HG03060 (cell line): Measurements from ENCODE around the gene CDCP2.
A peak's percentile ranks its signal among the peaks of the same experiment; 100 is the strongest.

ENCODE experiments used
- ATAC-seq: cut with Tn5 transposase; IDR thresholded peaks from one replicate; pipeline ENCODE4 v1.9.1; 2021; ENCODE audit warnings: low read depth, moderate number of reproducible peaks; ENCODE audit not compliant: unreplicated experiment

Gene CDCP2

DNA sequence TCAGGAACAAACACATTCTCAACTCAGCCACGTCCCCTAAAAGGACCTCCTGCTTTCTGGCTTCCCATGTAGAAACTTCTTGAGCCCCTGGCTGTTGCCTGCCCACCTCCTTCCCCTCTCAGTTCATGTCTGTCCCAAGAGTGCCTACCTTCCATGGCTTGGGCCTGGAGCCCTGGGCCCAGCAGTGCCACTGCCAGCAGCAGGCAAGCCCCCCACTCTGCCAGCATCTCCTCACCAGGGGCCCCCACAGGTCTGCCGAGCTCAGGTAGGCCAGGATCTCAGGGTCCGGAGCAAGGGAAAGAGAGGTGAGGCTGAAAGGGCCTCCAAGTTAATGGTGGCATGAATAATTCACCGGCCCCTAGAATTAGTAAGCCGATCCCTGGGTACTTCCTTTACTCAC is at the start of gene CDCP2:
TSS of gene CDCP2 (minus strand) at position 305 of the 400 bp plus-strand sequence. CDS start at position 227, 78 bp downstream.
- no peak for ATAC-seq

GRCh38 chr1:54200519-54200997 is 47.8 kb upstream of the CDCP2 start:
- ATAC-seq: no peak

GRCh38 chr1:54199765-54200518 is 47.1 kb upstream of the CDCP2 start, which contains the start of the genes CYB5RL and MRPL37:
CYB5RL (minus strand) TSS chr1:54200030; CDS start chr1:54195616, 4,414 bp downstream.
MRPL37 (plus strand) TSS chr1:54200167; CDS start chr1:54200244, 77 bp downstream.
- ATAC-seq: peak; percentile 82

GRCh38 chr1:54199151-54199764 is 46.5 kb upstream of the CDCP2 start:
- peak; percentile 2 for ATAC-seq

- no peak for ATAC-seq
These were observed 40.7 kb upstream of the CDCP2 start for GRCh38 chr1:54193453-54193852.

DNA sequence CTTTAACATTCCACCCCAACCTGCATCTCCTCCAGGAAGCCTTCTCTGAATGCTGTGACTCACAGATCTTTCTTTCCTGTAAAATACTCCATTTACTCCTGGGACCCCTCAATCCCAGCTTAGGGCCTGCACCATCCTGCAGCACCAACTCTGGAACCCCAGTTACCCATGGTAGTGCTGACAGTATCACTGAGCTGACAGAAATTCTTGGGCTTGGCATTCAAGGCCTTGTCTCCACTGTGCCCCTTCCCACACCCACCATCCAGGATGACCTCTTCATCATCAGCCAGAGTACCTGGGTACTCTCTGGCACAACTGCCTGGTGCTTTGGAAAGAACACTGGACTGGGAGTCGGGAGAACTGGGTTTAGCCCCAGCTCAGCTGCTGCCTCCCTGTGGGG is 38.7 kb upstream of the CDCP2 start:
- no peak for ATAC-seq

DNA sequence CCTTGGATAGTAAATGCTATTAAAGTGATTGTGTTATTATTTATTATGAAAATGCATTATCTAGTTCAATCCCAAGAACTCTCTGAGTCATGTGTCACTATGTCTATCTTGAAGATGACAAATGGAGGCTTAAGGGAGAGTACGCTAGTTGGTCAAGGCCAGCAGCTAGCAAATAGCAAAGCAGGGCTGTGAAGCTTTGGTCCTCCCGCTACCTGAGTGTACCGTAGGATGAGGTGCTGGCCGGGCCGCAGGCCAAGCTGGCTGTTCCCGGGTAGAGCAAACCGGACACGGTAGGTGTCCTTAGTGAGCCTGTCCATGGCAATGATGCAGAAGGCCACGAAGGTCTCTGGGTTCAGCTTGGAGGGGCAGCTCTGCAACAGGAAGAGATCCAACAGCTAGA is 37.7 kb upstream of the CDCP2 start:
- ATAC-seq: no peak

DNA sequence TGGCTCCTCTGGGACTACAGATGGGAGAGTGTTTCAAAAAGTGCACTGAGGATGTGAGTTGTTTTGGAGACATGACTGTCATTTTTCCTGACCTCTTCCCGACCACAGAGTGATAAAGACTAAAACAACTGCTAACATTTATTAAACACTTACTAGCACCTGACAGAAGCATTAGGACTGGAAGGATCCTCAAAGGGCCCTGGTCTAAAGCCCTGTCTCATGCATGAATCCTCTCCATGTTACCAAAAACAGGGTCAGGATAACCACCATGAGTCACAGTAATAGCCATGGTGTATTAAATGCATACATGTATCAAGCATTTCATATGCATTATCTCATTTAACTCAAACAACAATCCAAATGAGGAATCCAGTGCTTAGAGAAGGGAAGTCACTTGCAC is 35.5 kb upstream of the CDCP2 start:
- no peak for ATAC-seq

DNA sequence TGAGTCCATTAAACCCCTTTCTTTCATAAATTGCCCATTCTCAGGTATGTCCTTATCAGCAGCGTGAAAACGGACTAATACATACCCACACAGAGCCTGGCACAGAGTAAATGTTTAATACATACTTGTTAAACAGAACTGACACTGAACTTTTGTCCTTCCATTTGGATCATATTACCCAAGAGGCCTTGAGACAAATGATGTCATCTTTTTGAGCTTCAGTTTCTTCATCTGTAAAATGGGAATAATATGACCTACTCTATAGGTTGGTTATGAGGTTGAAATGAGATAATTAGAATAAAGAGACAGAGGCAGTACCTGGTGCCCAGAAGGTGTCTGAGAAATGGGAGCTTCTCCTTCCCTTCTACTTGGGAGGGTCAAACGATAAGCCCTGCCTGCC is 33.3 kb upstream of the CDCP2 start:
- ATAC-seq: no peak

DNA sequence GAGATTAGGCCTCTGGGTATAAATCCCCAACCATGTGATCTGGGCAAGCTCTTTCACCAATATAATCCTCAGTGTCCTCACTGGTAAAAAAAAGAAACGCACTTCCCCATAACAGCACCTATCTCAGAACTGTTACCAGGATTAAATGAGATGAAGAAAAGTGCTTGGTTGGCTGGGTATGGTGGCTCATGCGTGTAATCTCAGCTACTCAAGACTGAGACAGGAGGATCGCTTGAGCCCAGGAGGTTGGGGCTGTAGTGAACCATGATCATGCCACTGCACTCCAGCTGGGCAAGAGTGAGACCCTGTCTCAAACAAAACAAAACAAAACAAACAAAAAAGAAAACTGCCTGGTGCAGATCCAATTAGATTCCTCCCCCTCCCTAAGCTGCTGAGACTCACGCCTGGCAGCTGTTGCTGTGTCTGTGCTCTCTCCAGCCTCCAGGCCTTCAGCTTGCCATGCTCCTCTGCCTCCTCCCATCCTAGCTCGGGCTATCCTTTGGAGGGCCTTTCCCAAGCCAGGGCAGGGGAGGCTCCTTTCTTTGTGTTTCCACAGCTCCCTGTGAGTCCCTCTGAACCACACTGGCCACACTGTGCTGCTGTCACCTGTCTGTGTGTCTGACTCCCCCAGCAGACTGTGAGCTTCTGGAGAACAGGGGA is 28.0 kb upstream of the CDCP2 start:
- ATAC-seq: no peak

DNA sequence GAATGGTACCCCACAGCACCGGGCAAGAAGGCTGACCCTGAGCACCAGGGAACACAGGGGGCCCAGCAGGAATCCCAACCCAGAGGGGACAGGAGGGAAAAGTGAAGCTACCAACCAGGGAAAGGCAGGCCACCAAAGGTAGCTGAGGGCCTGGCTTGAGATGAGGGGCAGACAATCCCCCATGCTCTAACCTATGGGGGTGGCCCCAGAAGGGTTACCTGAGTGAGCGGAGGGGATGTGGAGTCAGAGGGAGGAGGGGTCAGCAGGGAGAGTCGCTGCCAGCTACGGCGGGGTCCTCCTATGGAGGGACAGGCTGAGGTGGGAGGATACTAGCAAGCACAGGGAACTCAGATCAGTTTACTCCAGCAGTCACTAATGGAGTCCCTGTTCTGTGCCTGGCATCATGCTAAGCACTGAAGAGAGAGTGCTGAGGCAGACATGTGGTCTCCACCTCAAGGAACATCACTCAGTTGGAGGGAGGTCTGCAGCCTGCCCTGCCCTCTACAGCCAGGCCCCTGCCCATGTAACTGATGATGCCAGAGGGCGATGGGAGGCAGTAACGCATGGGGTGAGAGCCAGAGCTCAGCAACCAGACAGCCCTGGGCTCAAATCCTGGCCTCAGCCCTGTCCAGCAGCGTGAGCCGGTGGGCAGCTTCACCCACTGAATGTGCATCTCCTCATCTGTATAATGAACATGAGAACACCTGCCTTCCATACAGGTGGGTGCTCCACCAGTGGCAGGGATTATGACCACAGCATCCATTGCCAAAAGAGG is 25.7 kb upstream of the CDCP2 start:
- ATAC-seq: no peak

GRCh38 chr1:54177726-54178125 is 24.9 kb upstream of the CDCP2 start:
- ATAC-seq: no peak

- ATAC-seq: no peak
These were observed 24.0 kb upstream of the CDCP2 start for GRCh38 chr1:54176621-54177327.

- ATAC-seq: no peak
These were observed 21.3 kb upstream of the CDCP2 start for GRCh38 chr1:54174106-54174505.

- ATAC-seq: no peak
These were observed 20.9 kb upstream of the CDCP2 start for GRCh38 chr1:54173681-54174080.

GRCh38 chr1:54172614-54173599 is 20.1 kb upstream of the CDCP2 start:
- no peak for ATAC-seq

DNA sequence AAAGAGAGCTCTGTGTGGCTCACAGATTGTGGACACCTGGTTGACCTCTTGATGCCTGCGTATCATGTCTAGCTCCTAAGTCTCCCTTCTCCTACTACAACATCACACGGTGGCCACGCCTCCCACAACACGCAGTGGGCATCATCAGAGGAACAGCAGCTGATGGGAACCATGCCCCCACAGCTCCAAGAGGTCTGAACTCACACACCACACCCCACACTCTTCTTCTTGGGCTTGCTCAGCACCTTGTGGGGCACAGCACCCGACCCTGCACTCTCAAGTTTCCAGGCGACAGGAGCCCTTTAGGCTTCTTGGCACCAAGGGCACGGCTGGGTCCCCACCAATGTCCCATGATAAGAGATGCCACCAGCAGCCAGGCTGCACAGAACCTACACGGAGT is 18.8 kb upstream of the CDCP2 start:
- ATAC-seq: no peak

GRCh38 chr1:54171016-54171415 is 18.2 kb upstream of the CDCP2 start:
- ATAC-seq: no peak

DNA sequence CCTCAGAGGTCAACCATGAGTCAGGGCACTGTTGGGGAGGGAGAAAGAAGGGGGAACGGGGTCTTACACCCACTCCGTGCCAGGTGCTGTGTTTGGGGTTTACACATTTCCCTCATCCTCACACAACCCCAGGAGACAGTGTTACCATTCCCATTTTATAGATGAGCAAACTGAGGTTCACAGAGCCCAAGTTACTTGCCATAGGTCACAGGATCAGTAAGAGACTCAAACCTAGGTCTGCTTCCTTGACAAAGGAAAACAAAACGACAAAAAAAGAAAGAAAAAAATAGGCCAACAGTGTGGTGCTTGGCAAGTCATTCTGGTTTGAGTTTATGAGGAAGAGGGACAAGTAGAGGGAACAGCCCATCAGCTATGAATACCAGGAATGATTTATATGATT is 16.3 kb upstream of the CDCP2 start:
- no peak for ATAC-seq
